GM18511 (cell line): ENCODE data around the gene ANXA8.
"Not testable (repeated sequence)": the region's sequence is repeated elsewhere in the genome, so short reads cannot be mapped to it uniquely, and the experiment has no call there.

Source experiments
- ATAC-seq: cut with Tn5 transposase; IDR thresholded peaks from one replicate; pipeline ENCODE4 v1.9.1; 2021; ENCODE audit warnings: mild to moderate bottlenecking, moderate library complexity; ENCODE audit not compliant: unreplicated experiment

ANXA8 gene

DNA sequence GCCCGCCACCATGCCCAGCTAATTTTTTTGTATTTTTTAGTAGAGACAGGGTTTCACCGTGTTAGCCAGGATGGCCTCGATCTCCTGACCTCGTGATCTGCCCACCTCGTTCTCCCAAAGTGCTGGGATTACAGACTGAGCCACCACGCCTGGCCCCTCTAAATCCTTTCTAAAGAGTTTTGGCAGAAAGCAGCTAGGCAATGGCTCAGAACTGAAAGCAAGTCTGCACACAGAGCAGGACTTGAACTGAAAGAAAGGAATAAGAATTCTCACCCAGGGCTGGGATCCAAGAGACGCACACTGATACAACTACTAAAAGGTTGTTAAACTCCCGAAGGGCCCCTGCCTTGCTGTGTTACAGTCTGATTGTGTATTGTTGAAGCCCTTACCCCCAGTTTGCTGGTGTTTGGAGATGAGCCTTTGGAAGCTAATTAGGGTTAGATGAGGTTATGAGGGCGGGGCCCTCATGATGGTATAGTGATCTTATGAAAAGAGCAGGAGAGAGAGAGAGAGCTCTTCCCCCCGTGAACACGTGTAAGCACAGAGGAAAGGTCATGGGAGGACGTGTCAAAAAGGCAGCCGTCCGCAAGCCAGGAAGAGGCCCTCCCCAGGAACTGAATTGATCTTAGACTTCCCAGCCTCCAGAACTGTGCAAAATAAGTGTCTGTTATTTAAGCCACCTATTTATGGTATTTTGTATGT is 18.5 kb downstream of the ANXA8 start:
- not testable (repeated sequence) for ATAC-seq

DNA sequence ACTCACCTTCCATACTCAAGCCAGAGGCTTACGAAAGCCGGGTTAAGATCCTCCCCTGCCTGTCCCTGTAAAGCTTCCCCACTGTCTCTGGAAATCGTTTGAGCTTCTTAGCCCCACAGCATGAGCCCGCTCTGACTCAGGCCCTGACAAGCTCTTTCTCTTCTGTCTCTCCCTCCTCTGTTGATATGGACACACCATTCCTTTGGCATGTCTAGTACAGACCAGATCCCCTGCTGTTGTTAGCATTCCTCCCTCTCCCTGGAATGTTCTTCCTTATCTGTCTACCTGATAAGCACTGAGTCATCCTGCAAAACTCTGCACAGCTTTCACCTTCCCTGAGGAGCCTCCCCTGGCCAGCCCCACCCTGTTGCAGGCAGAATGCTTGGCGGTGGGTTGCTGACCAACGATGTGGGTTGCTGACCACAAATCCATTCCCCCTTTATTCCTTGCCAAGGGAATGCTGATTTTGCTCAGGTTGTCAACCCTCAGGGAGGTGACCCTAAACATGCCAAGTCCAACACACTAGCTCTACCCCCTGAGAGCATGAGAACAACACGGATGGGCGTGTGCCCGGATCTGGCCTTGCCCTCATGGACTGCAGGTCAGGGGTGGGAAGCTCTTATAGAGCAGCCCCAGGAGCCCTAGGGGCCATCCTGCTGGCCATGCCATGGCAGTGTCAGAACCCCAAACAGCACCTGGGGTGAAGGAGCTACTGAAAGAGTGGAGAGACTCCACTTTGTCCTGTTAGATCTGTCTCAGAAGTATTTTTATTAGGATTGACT is 21.1 kb downstream of the ANXA8 start:
- not testable (repeated sequence) for ATAC-seq

DNA sequence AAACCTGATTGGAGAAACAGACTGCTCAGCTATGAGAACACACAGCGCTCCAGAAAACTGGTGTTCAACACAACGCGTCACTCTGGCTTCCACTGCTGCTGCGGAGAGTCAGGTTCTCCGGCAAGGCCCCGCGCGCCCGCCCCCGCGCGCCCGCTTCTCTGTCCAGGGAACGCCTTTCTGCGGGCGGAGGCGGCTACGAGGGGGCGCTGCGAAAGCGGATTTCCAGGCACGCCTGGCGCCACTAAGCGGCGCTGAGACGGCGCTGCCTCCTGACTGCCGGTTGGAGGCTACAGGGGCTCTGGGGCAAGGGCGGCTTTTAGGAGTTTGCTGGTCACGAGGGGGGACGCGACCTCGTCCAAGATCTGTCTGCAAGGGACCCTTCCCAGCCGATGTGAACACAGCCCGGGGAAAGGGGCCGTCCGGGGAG is 22.6 kb downstream of the ANXA8 start:
- ATAC-seq, result peak; percentile 64

DNA sequence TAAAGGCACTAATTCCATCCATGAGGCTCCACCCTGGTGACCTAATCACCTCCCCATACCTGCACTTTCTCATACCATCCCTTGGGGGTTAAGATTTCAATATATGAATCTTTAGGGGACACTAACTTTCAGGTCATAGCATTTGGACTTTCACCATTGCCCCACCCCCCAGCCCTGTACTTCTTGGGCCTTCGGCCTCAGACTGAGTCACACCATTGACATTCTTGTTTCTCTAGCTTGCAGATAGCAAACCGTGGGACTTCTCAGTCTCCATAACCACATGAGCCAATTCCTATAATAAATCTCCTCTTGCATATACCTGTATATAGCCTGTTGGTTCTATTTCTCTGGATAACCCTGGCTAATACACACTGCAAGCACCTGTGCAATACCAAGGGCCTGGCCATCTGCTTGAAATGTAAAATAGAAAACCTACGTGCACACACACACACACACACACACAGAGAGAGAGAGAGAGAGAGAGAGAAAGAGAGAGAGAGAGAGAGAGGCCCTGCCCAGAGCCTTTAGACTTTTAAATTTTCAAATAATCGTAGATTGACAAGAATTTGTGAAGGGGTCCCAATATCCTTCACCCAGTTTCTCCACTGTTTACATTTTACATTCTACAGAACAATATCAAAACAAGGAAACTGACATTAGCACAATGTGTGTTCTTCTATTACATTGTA is 25.3 kb downstream of the ANXA8 start:
- ATAC-seq, result no peak

DNA sequence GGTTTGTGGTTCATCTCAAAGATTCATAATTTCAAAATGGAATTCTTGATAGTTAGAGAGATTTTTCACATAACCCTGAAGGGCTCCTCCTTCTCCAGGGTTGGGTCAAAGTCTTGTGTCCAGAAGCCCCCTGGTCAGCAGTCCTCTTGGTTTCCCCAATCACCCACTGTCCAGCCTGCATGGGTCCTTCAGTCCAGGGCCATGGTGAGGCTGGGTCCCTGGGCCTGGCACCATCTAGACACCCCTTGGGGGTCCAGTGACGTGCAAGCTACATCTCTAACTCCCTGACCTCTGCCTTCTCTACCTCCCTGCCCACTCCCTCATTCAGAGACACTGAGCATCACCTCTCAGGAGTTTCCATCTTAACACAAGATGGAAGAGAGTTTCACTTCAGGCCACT is 26.1 kb downstream of the ANXA8 start:
- ATAC-seq, result no peak

DNA sequence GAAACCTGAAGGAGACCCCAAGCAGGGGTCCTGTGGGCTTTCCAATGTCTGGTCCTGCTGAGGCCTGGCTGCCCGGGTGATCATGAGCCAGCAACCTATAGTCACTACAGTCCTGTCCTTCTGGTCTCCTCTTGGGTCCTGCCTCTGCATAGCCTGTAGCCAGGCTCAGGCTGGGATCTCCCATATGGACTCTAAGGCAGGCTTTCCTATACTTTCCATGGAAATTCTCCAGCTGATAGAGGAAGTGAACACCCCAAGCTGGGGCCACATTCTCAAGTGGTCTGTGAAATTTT is 26.4 kb downstream of the ANXA8 start:
- no peak for ATAC-seq

DNA sequence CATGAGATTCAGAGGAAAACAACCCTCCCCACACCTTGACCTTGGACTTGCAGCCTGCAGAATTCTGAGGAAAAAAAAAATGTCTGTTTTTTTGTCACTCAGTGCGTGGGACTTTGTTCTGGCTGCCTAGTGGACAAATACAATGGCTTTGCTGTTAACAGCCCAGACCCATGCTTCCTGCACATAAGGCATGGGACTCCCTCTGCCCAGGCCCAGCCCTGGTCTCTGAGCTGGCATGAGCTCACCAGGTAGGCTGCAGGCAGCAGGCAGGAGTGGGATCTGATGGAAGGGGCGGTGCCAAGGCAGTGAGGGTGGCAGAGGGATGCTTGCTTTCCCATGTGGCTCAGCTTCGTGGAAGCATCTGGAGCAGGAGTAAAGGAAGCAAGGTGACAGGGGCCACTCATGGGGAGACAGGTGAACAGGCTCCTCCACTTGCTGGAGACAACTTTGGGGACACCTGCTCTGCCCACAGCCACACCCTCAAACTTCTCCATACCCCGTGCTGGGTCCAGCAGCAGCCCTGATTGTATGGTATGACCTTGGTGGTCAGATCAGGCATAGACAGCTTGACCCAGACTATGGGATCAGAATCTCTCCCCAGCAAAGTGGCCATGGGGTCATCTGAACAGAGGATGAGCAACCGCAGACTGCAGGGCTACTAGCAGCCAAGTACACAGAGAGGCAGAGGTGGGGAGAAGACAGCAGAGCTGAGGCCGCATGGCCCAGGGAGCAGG is 27.0 kb downstream of the ANXA8 start:
- ATAC-seq, result no peak

DNA sequence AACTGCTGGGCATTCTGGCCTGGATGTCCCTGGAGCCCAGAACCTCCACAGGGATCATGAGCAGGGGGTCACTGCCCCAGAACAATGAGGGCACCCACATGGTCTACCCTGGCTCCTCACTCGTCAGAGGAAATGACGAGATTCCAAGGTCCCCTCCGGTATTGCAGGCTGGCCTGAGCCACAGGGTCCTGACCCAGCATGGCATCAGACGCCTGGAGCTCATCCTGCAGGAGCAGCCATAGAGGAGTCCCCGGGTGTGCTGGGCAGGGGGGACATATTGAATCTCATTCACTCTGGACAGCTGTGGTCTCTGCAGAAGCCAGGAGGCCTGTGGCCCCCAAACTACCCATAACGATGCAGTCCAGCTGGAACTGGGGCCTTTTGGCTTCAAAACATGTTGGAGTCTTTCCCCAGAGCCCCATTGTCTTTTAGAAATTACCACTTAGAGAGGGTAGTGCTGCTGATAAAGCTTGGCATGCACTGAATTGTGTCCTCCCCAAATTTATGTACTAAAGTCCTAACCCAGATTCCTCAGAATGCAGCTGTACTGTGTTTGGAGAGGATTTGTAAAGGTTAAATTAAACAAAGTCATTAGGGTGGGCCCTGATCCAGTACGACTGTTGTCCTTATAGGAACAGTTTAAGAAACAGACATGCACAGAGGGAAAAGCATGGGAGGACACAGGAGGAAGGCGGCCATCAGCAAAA is 27.7 kb downstream of the ANXA8 start:
- no peak for ATAC-seq

DNA sequence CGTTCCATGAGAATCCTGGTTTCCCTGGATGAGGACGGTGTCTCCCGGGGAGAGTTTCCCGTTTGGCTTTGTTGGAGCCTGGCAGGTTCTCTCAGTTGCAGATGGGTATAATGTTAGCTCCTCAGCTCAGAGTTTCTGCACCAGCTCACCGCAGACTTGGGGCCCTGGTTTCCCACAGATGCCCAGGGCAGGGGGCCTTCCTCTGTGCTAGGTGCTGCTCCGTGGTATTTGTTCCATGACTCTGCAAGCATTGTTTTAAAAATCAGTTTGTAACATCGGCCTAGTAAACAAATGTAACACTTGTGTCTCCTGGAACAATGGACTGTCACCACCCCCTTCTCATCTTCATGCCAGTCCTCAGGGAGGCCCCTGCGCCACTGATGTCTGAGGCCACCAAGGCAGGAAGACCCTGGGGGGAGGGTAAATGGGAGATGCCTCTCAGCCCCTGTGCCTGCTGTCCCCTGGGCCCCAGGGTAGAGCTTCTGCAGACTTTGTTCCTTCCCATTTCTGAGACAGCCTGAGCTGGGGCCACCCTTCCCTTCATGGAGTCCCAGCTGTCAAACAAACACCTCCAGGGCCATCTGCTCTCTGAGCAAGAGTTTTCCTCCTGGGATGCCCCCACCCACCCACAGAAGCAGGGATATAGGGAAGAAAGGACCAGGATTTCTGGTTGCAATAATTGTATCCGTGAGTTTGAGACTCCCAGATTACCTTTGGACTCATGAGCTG is 28.4 kb downstream of the ANXA8 start:
- ATAC-seq, result not testable (repeated sequence)

DNA sequence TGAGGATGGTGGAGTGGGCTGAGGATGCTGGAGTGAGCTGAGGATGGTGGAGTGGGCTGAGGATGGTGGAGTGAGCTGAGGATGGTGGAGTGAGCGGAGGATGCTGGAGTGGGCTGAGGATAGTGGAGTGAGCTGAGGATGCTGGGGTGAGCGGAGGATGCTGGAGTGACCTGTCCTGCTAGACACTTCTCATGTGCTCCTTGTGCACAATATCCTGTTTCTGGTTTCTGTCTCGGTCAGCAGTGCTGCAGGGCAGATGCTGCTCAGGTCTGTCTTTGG is 29.2 kb downstream of the ANXA8 start:
- no peak for ATAC-seq

DNA sequence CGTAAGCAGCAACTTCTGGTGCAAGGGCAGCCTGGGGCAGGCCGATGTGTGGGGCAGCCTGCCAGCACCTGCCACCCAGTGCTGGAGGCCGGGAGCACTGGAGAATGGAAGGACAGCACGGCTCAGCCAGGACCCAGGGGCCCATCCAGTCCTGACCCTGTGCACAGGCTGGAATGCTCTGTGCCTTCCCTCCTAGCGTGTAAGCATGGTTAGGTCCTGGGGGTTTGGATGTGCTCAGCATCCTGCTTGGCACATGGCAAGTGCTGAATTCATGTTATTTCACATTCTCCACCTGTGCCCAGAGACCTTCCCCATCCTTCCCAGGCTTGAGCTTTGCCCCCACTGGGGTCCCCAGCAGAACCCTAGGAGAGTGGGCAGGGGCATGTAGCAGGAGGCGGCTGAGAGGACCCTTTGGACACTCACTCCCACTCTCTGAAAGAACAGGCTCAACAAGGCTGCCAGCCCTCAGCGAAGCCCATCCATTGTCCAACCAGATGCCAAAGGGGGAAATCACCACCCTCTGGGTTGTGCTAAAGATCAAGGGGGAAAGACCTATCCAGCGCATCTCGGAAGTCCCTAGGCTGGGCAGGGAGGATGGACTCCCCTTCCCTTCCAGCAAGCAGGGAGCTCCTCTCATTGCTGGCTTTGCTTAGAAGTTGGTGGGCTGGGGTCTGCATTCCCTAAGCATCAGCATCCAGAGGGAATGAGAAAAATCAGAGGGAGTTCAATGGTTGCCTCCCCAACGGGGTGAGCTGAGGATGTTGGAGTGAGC is 29.7 kb downstream of the ANXA8 start:
- ATAC-seq, result no peak

DNA sequence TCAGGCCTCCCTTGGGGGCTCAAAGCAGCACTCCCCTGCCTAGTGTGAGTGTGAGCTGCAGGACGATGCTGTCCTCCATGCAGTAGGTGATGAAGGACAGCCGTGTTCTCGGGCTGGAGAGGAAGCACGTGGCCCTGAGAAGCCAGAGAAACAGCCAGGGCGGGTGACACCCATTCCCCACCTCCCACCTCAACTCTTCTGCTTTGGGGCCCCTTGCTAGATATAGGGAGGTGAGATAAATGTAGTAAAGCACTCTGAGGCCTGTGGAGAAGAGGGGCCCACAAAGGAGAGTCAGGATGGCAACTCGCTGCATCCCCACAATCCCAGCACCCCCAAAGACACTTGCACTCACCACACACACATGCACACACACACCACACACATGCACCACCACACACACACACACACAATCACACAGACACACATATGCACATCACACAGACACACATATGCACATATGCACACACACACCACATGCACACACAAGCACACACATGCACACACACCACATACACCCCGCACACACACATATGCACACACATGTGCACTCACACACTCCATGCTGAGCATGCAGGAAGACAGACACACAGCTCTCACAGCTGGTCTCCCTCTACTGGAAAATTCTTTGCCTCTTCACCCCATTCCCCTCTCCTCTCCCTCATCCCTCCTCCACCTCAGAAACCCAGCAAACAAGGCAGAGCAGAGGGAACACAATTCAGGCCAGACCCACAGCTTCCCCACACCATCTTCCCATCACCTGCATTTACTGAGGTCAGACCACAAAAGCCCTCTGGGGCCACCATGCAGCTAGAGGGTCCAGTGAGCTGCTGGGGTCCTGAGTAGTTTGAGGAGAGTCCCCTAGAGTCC is 30.5 kb downstream of the ANXA8 start:
- ATAC-seq, result no peak

DNA sequence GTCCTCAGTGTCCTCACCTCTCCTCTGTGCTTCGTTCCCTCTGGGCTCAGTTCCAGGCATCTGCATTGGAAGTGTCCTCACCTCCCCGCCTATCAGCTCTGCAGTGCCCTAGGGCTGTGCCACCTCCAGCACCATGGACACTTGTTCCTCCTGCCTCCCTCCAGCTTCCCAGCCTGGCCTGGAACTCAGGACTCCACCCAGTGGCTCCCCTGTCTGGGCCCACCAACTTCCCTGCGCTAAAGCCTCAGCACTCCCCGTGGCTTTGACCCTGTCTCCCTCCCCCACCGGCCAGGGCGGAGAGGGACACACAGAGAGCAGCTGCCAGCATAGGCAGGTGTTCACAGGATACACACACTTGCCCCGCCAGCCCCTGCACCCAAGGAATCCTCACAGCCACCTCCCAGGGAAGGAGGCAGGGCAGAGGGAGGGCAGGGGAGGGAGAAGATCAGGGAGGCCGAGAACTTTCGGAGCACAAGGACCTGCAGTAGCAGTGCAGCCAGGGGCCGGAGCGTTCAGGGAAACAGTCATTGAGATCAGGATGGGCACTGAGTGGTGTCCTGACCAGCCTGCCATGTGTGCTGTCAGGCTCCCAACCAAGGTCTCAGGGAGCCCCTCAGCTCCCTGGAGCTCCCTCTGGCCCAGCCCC is 31.3 kb downstream of the ANXA8 start:
- ATAC-seq, result no peak

DNA sequence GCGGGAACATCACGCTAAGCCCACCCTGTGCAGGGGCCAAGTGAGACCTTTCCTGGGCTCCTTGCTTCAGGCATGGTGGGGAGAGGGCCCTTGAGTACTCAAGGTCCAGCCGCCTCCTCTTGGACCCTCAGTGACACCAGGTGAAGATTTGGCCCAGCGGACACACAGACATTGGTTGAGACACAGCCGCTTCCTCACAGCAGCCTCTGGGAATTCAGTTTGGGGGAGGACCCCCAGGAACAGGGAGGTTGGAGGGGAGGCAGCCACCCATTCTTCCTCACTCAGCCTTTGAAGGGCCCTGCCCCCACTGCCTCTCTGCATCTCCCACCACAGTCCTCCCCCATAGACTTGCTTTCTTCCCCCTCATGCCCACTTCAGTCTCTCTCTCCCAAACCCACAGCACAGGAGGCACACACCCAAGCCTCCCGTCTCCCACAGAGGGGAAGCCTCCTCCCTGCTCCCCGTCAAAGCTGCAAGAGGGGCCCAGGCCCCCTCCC is 31.9 kb downstream of the ANXA8 start:
- no peak for ATAC-seq

DNA sequence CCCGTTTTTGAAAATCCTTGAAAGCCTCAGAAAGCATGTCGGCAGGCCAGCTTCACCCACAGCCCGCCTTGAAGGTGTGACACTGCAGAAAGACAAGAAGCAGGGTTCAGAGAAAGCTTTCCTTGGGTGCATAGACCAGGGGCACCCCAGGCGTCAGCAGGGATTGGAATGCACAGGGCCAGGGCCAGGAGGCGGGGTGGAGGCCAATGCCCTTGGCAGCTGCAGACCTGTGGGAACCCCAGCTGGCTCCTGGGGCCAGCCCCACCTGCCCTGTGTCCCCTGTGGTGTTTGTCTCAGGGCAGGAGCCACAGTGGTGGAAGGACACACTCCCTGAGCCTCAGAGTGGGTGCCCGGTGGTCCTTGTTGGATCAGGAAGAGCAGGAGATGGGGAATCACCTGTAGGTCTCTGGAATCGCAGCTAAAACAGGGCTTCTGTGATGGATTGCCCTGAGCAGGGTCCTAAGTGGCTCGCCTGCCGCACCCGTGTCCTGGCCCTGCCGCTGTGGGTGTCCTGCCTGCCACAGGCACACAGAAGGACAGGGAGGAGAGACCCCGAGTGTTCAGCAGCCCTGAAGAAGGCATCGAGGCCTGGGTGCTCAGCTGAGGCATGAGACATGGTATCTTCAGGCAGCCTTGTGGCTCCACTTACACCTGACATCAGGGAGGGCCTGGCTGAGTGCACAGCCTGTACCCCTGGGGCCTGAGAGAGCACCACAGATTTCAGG is 32.5 kb downstream of the ANXA8 start:
- ATAC-seq, result no peak

DNA sequence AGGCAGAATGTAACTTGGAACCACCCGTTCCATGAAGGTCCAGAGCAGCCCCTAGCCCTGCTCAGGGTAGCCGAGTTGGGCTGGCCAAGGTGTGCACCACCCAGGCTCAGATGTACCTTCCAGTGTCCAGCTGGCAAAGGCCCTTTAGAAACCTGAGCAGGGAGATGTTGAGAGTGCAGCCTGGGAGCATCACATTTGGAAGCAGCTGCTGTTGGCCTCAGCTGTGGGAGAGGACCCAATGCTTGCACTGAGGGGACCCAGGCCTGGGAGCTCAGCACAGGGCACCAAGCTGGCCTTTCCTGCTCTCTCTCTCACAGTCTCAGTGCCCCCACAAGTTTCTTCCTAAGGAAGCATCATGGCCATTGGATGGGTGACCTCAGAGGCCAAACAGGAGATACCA is 33.5 kb downstream of the ANXA8 start:
- ATAC-seq, result no peak

DNA sequence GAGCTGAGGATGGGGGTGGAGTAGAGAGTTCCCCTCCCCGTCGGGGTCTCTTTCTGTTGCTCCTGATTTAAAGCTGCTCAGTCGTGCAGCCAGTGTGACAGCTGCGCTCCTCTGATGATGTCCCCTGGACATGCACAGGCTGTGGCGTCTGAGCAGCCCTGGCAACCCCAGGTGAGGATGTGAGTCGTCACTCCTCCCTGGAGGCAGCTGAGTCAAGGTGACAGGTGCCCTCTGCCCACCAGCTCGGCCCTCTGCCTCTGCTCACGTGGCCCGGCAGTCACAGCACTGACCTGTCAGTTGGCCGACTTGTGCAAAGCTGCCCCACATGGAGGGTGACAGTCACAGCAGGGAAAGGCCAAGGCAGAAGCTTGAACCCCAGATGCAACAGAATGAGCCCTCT is 33.9 kb downstream of the ANXA8 start:
- no peak for ATAC-seq
